ENCODE data around the gene WNK3.
"Not testable (repeated sequence)": the region's sequence is repeated elsewhere in the genome, so short reads cannot be mapped to it uniquely, and the experiment has no call there.

Gene WNK3

GRCh38 chrX:54357414-54358377, at the start of gene WNK3:
WNK3 (minus strand) TSS chrX:54358046.
- Mint-ChIP-seq H3K27me3 (peaks cover 41% of the 10 kb centered on the region), H3K36me3 (ENCODE audit: low read depth) (no peaks in the 10 kb centered on the region), H3K9me3 (no peaks in the 10 kb centered on the region), H3K4me1 (ENCODE audit: low read depth) (peaks cover 26% of the 10 kb centered on the region), H3K4me3 (peak within 1 kb of the TSS; percentile 80), H3K27ac (peak within 1 kb of the TSS; percentile 74)

- Mint-ChIP-seq H3K27ac (no peak overlapping the region), H3K36me3 (ENCODE audit: low read depth) (no peaks in the 10 kb centered on the region), H3K9me3 (no peaks in the 10 kb centered on the region), H3K4me3 (no peak overlapping the region), H3K4me1 (ENCODE audit: low read depth) (peaks cover 13% of the 10 kb centered on the region), H3K27me3 (peaks cover 23% of the 10 kb centered on the region)
Observed at GRCh38 chrX:54407266-54407665, 49.4 kb upstream of the WNK3 start.

GRCh38 chrX:54397113-54397512, 39.3 kb upstream of the WNK3 start:
- Mint-ChIP-seq H3K9me3 (no peaks in the 10 kb centered on the region), H3K27ac (no peak overlapping the region), H3K4me3 (no peak overlapping the region), H3K36me3 (ENCODE audit: low read depth) (no peaks in the 10 kb centered on the region), H3K4me1 (ENCODE audit: low read depth) (no peaks in the 10 kb centered on the region), H3K27me3 (no peaks in the 10 kb centered on the region)

GRCh38 chrX:54386314-54386713, 28.5 kb upstream of the WNK3 start:
- H3K27me3 Mint-ChIP-seq = no peaks in the 10 kb centered on the region
- H3K27ac Mint-ChIP-seq = no peak overlapping the region
- H3K9me3 Mint-ChIP-seq = no peaks in the 10 kb centered on the region
- no peaks in the 10 kb centered on the region for H3K36me3 Mint-ChIP-seq (ENCODE audit: low read depth)
- H3K4me1 Mint-ChIP-seq (ENCODE audit: low read depth) = no peaks in the 10 kb centered on the region
- H3K4me3 Mint-ChIP-seq = no peak overlapping the region

GRCh38 chrX:54384661-54385060, 26.8 kb upstream of the WNK3 start:
- H3K27ac Mint-ChIP-seq; H3K4me1 Mint-ChIP-seq (ENCODE audit: low read depth); H3K36me3 Mint-ChIP-seq (ENCODE audit: low read depth); H3K4me3 Mint-ChIP-seq; H3K9me3 Mint-ChIP-seq; H3K27me3 Mint-ChIP-seq: not testable (repeated sequence)

- H3K9me3 Mint-ChIP-seq = no peaks in the 10 kb centered on the region
- H3K27me3 Mint-ChIP-seq = peaks cover 41% of the 10 kb centered on the region
- peak overlapping the region; percentile 80 for H3K4me3 Mint-ChIP-seq
Observed at GRCh38 chrX:54359408-54359807, 1.6 kb upstream of the WNK3 start.

GRCh38 chrX:54358424-54359211, 772 bp upstream of the WNK3 start:
- Mint-ChIP-seq H3K27me3 (peaks cover 41% of the 10 kb centered on the region), H3K9me3 (no peaks in the 10 kb centered on the region), H3K4me3 (peak overlapping the region; percentile 80), H3K27ac (peak overlapping the region; percentile 74), H3K36me3 (ENCODE audit: low read depth) (no peaks in the 10 kb centered on the region), H3K4me1 (ENCODE audit: low read depth) (peaks cover 26% of the 10 kb centered on the region)

More at GRCh38 chrX:54359408-54359807, 1.6 kb upstream of the WNK3 start:
- H3K4me1 Mint-ChIP-seq (ENCODE audit: low read depth) = peaks cover 26% of the 10 kb centered on the region
- H3K27ac Mint-ChIP-seq = no peak overlapping the region
- no peaks in the 10 kb centered on the region for H3K36me3 Mint-ChIP-seq (ENCODE audit: low read depth)

GRCh38 chrX:54352677-54353076, 5.2 kb downstream of the WNK3 start:
- H3K4me1 Mint-ChIP-seq (ENCODE audit: low read depth) = peaks cover 9% of the 10 kb centered on the region
- H3K4me3 Mint-ChIP-seq = no peak overlapping the region
- peaks cover 18% of the 10 kb centered on the region for H3K27me3 Mint-ChIP-seq
- H3K27ac Mint-ChIP-seq = no peak overlapping the region
- H3K9me3 Mint-ChIP-seq = no peaks in the 10 kb centered on the region
- no peaks in the 10 kb centered on the region for H3K36me3 Mint-ChIP-seq (ENCODE audit: low read depth)

- not testable (repeated sequence) for H3K36me3 Mint-ChIP-seq (ENCODE audit: low read depth); H3K4me3 Mint-ChIP-seq; H3K4me1 Mint-ChIP-seq (ENCODE audit: low read depth)
Observed at GRCh38 chrX:54337383-54337782, 20.5 kb downstream of the WNK3 start.

GRCh38 chrX:54325077-54325476, 32.8 kb downstream of the WNK3 start:
- Mint-ChIP-seq H3K4me3 (no peak overlapping the region), H3K36me3 (ENCODE audit: low read depth) (no peaks in the 10 kb centered on the region), H3K27me3 (peaks cover 3% of the 10 kb centered on the region), H3K27ac (no peak overlapping the region), H3K9me3 (no peaks in the 10 kb centered on the region), H3K4me1 (ENCODE audit: low read depth) (no peaks in the 10 kb centered on the region)

More at GRCh38 chrX:54337383-54337782, 20.5 kb downstream of the WNK3 start:
- H3K27ac Mint-ChIP-seq, H3K9me3 Mint-ChIP-seq, H3K27me3 Mint-ChIP-seq: not testable (repeated sequence)

- no peak overlapping the region for H3K4me3 Mint-ChIP-seq
- no peaks in the 10 kb centered on the region for H3K36me3 Mint-ChIP-seq (ENCODE audit: low read depth)
- no peaks in the 10 kb centered on the region for H3K4me1 Mint-ChIP-seq (ENCODE audit: low read depth)
- no peaks in the 10 kb centered on the region for H3K9me3 Mint-ChIP-seq
- no peak overlapping the region for H3K27ac Mint-ChIP-seq
- peaks cover 3% of the 10 kb centered on the region for H3K27me3 Mint-ChIP-seq
Observed at GRCh38 chrX:54320067-54320466, 37.8 kb downstream of the WNK3 start.

GRCh38 chrX:54306379-54306778, 51.5 kb downstream of the WNK3 start:
- H3K27me3 Mint-ChIP-seq = no peaks in the 10 kb centered on the region
- no peak overlapping the region for H3K27ac Mint-ChIP-seq
- H3K9me3 Mint-ChIP-seq = no peaks in the 10 kb centered on the region
- no peak overlapping the region for H3K4me3 Mint-ChIP-seq
- no peaks in the 10 kb centered on the region for H3K4me1 Mint-ChIP-seq (ENCODE audit: low read depth)
- no peaks in the 10 kb centered on the region for H3K36me3 Mint-ChIP-seq (ENCODE audit: low read depth)

GRCh38 chrX:54301516-54301915, 56.3 kb downstream of the WNK3 start:
- no peaks in the 10 kb centered on the region for H3K36me3 Mint-ChIP-seq (ENCODE audit: low read depth)
- no peaks in the 10 kb centered on the region for H3K4me1 Mint-ChIP-seq (ENCODE audit: low read depth)
- H3K27me3 Mint-ChIP-seq = no peaks in the 10 kb centered on the region
- no peak overlapping the region for H3K27ac Mint-ChIP-seq
- H3K9me3 Mint-ChIP-seq = no peaks in the 10 kb centered on the region
- H3K4me3 Mint-ChIP-seq = no peak overlapping the region

GRCh38 chrX:54294306-54294705, 63.5 kb downstream of the WNK3 start:
- no peaks in the 10 kb centered on the region for H3K27me3 Mint-ChIP-seq
- H3K4me1 Mint-ChIP-seq (ENCODE audit: low read depth) = no peaks in the 10 kb centered on the region
- H3K27ac Mint-ChIP-seq = no peak overlapping the region
- no peaks in the 10 kb centered on the region for H3K9me3 Mint-ChIP-seq
- no peak overlapping the region for H3K4me3 Mint-ChIP-seq
- no peaks in the 10 kb centered on the region for H3K36me3 Mint-ChIP-seq (ENCODE audit: low read depth)

- H3K9me3 Mint-ChIP-seq = no peaks in the 10 kb centered on the region
- no peak overlapping the region for H3K27ac Mint-ChIP-seq
- H3K4me3 Mint-ChIP-seq = no peak overlapping the region
- H3K4me1 Mint-ChIP-seq (ENCODE audit: low read depth) = no peaks in the 10 kb centered on the region
- no peaks in the 10 kb centered on the region for H3K27me3 Mint-ChIP-seq
- no peaks in the 10 kb centered on the region for H3K36me3 Mint-ChIP-seq (ENCODE audit: low read depth)
Observed at GRCh38 chrX:54292755-54293154, 65.1 kb downstream of the WNK3 start.

Data from stimulated activated naive CD8-positive, alpha-beta T cell treated with anti-CD3 and anti-CD28 coated beads, Interleukin-15, Interleukin-2, amounts not matched to agents 100 ng/mL and 50 ng/mL, for 24 hours (primary cell).